Uterus (tissue), 4 donors: ENCODE data around the gene FGF14. TPM values are rescaled to one million over a fixed set of nuclear protein-coding genes. Genes with fewer than 3 reads are reported as not detected.

ENCODE experiments used
- DNase-seq, 2 donors: peaks; one replicate each; pipeline ENCODE4 v3.0.0-alpha.2; 2019 to 2020
- H3K27ac ChIP-seq, 2 donors: fragments of 200-600 bp; sonication (generic); 1 replicate in 1 of 2; 2 replicates in 1 of 2; pipeline ENCODE4 v1.5.1; 2016 to 2018
- H3K27me3 ChIP-seq, 2 donors: fragments of 200-600 bp; sonication (generic); one replicate each; pipeline ENCODE4 v1.5.1; 2018 to 2019; ENCODE audit warnings: control low read depth in 1 of 2
- H3K36me3 ChIP-seq, 2 donors: fragments of 200-600 bp; sonication (generic); one replicate each; pipeline ENCODE4 v1.5.1; 2019; ENCODE audit warnings: control low read depth in 1 of 2
- H3K4me1 ChIP-seq, 2 donors: fragments of 200-600 bp; sonication (generic); one replicate each; pipeline ENCODE4 v1.5.1; 2018 to 2019; ENCODE audit warnings: control low read depth in 1 of 2
- H3K4me3 ChIP-seq, 2 donors: fragments of 200-600 bp; sonication (generic); 1 replicate in 1 of 2; 2 replicates in 1 of 2; pipeline ENCODE4 v1.5.1; 2018 to 2019; ENCODE audit warnings: mild to moderate bottlenecking in 1 of 2
- H3K9me3 ChIP-seq, 2 donors: fragments of 200-600 bp; sonication (generic); one replicate each; pipeline ENCODE4 v1.5.1; 2019; ENCODE audit warnings: control low read depth in 1 of 2
- CTCF ChIP-seq, 4 experiments: fragments of 200-600 bp in 2 of 4; fragments of 450-650 bp in 2 of 4; sonication (generic) in 2 of 4; IDR thresholded peaks; one replicate each; pipeline ENCODE4 v1.5.1; 2016 to 2019; ENCODE audit warnings: antibody characterized with exemption in 4 of 4, mild to moderate bottlenecking in 2 of 4, moderate library complexity in 1 of 4
- POLR2A ChIP-seq, 2 donors: fragments of 450-650 bp; IDR thresholded peaks; one replicate each; pipeline ENCODE4 v1.6.1; 2016; ENCODE audit warnings: antibody characterized with exemption in 2 of 2, mild to moderate bottlenecking in 1 of 2, moderate library complexity in 1 of 2
- intact Hi-C: fragments of 100-400 bp; cut with DNase I; formaldehyde crosslinking; loops from one replicate; pipeline ENCODE4 v1.15.1; 2023; ENCODE audit warnings: low total_unique reads
- total RNA-seq, 4 donors: library from RNA; depleted of rRNA in 3 of 4; stranded (reverse); fragments of >200 nt in 3 of 4; gene quantifications; one replicate each; pipeline versions ENCODE4 v1.1.0 to v1.2.4, GENCODE V29; 2014 to 2023
- donor health status: DM: yes; HTN: yes; CAD: no.

FGF14 gene
- total RNA-seq, 4 donors from 2014 or later = under 0.01 to 0.98 (median 0.62) TPM; not detected in 1

DNA sequence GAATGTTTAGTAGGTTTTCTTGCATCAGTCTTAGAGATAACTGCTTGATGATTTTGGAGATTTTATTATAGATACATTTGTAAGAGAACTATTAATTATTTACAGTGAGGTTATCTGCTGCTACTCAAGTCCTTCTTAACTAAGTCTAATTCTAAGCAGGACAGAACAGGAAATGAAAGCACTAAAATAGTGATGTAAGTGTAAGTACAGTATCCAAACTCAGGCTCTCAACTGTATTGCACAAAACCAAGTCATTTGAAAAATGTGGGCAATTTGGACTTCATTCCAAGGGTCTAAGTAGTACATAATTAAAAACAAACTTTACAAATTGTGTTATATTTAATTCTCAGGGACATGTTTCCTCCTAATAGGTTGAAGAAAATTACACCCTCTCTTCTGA lies 532.3 kb downstream of the FGF14 start:
- H3K4me1 ChIP-seq = no peaks in the 10 kb centered on the region
- no peak overlapping the region for H3K4me3 ChIP-seq
- no peak overlapping the region for H3K27ac ChIP-seq
- H3K27me3 ChIP-seq = no peaks in the 10 kb centered on the region
- TF ChIP-seq CTCF (IDR thresholded peaks at IDR 0.05) (no peak), POLR2A (IDR thresholded peaks at IDR 0.05) (no peak)
- H3K9me3 ChIP-seq = no peaks in the 10 kb centered on the region
- no peaks in the 10 kb centered on the region for H3K36me3 ChIP-seq
- no peak for DNase-seq
- intact Hi-C loops = no loop called here

DNA sequence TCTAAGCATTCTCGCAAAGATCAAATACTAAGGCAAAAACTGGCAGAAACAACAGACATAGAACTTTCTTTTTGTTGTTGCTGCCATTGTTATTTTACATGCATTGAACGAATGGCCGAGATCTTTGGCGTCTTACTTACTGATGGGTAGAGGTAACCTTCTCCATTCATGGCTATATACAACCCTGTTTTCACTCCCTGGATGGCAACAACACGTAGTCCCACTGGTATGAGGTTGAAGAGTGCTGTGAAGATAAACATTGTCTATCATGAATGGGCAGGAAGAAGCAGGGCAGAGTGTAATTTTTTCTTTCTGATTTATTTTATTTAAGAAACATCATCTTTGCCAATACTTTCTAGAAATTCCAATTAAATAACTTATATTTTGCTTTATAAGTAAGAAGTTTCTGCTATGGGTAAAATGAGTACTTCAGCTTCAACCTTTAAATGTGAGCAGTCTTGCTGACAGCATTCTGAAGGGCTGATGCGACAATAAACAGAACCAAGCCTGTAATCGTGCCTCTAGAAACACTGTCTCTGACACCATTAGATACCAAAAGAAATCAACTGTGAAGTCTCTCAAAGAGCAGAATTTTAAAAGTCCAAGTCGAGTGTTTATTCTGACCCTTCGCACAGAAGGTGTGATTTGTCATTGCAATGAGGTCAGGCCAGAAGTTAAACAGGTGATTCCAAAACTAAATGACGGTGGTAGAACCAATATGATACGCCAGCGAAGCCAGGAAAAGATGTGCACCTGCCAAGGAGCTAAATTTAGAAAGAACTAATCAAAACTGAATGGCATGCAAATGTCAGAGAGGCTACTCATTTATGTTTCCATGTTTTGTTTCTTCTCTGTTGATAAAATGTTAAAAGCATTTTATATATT lies 533.0 kb downstream of the FGF14 start:
- TF ChIP-seq CTCF (IDR thresholded peaks at IDR 0.05) (no peak), POLR2A (IDR thresholded peaks at IDR 0.05) (no peak)
- intact Hi-C loops = no loop called here
- no peak overlapping the region for H3K27ac ChIP-seq
- no peaks in the 10 kb centered on the region for H3K36me3 ChIP-seq
- DNase-seq = no peak
- H3K4me3 ChIP-seq = no peak overlapping the region
- no peaks in the 10 kb centered on the region for H3K27me3 ChIP-seq
- no peaks in the 10 kb centered on the region for H3K4me1 ChIP-seq
- no peaks in the 10 kb centered on the region for H3K9me3 ChIP-seq

DNA sequence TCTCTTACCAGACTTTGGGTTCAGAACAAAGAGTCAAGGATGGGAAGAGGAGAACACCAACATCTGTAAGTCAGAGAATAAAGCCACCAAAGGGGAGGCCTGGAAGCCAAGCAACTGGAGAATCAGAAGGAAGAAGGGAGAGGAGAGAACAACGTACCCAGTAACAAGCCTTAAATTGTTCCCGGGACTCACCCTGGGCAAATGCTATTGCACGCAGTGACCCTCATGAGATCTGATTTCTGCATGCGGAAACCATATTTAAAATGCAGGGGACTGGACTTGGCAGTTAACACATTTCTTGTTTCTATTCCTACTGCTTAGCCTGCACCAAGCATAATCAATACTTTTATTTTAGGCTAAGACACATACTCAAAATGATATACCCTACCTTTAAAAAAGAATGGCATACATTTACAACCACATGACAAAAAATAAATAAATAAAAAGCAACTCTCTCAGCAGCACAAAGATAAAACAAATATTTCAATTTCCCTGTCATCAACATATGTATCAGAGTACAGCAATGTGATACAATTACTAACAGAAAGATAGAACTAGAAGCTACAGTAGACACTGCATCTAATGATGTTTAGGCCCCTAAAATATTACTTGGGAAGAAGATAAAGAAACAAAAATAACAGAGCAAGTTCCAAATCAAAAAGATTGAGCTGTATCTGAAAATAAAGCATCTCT lies 534.8 kb downstream of the FGF14 start:
- no peak overlapping the region for H3K4me3 ChIP-seq
- H3K9me3 ChIP-seq = no peaks in the 10 kb centered on the region
- DNase-seq = no peak
- no peaks in the 10 kb centered on the region for H3K4me1 ChIP-seq
- intact Hi-C loops = no loop called here
- TF ChIP-seq POLR2A (IDR thresholded peaks at IDR 0.05) = no peak
- no peak for TF ChIP-seq CTCF (IDR thresholded peaks at IDR 0.05)
- no peak overlapping the region for H3K27ac ChIP-seq
- no peaks in the 10 kb centered on the region for H3K27me3 ChIP-seq
- H3K36me3 ChIP-seq = no peaks in the 10 kb centered on the region

DNA sequence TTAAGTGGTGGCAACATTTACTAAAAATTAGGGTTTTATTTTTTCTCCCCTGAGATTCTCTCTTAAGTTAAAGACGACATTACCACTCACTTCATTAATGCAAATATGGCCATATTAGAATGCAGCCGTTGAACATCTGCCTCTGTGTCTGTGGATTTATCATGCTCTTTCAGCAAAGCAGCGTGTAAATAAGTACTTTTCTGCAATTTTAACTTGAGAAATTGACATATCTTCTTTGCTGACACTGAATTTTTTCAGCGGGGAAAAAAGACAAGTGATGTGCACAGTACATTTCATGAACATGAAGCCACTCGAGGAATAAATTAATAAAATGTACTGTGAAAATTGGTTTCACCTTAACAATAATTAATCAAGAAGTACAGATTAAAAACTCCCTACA lies 543.0 kb downstream of the FGF14 start:
- Histone ChIP-seq H3K36me3 (no peaks in the 10 kb centered on the region), H3K4me1 (no peaks in the 10 kb centered on the region), H3K27ac (no peak overlapping the region), H3K4me3 (no peak overlapping the region), H3K27me3 (no peaks in the 10 kb centered on the region), H3K9me3 (no peaks in the 10 kb centered on the region)
- no peak for DNase-seq
- TF ChIP-seq CTCF (IDR thresholded peaks at IDR 0.05) (no peak), POLR2A (IDR thresholded peaks at IDR 0.05) (no peak)
- intact Hi-C loops = no loop called here

- intact Hi-C loops = no loop called here
- Histone ChIP-seq H3K9me3 (no peaks in the 10 kb centered on the region), H3K27ac (no peak overlapping the region), H3K4me1 (no peaks in the 10 kb centered on the region), H3K27me3 (no peaks in the 10 kb centered on the region), H3K4me3 (no peak overlapping the region), H3K36me3 (no peaks in the 10 kb centered on the region)
- DNase-seq = no peak
- TF ChIP-seq CTCF (IDR thresholded peaks at IDR 0.05) = no peak
- no peak for TF ChIP-seq POLR2A (IDR thresholded peaks at IDR 0.05)
These were observed 555.1 kb downstream of the FGF14 start for GRCh38 chr13:101846701-101847100.
